Activated CD8-positive, alpha-beta T cell treated with anti-CD3 and anti-CD28 coated beads, Interleukin-2, amount 10 ng/mL, durations not matched to agents 7 days and 5 days (primary cell): ENCODE results near the gene C8A. TPM values are rescaled to one million over a fixed set of nuclear protein-coding genes. Genes with fewer than 3 reads are reported as not detected.

Experiments
- ATAC-seq: fragments of 150-1000 bp; cut with Tn5 transposase; one replicate; pipeline ENCODE4 v1.10.0; 2021; ENCODE audit warnings: moderate library complexity
- CTCF ChIA-PET: fragments of 350-600 bp; sonication (Branson Sonifier 250); formaldehyde crosslinking; loops from one replicate; lab custom pipeline; 2021; ENCODE audit warnings: antibody characterized with exemption; lab: Charles Lee
- POLR2A ChIA-PET: fragments of 350-600 bp; sonication (Branson Sonifier 250); formaldehyde crosslinking; loops from one replicate; lab custom pipeline; 2021; ENCODE audit warnings: antibody characterized with exemption; lab: Charles Lee
- DNase-seq: peaks from one replicate; pipeline ENCODE4 v3.0.0-alpha.2; 2020
- H3K27ac Mint-ChIP-seq: one replicate; pipeline ENCODE4 v1.8.0; 2021; ENCODE audit warnings: mild to moderate bottlenecking, mixed read lengths
- H3K27me3 Mint-ChIP-seq: one replicate; pipeline ENCODE4 v1.8.0; 2021; ENCODE audit warnings: low read depth, mixed read lengths
- H3K36me3 Mint-ChIP-seq: one replicate; pipeline ENCODE4 v1.8.0; 2021; ENCODE audit warnings: low read depth, mixed read lengths
- H3K4me1 Mint-ChIP-seq: one replicate; pipeline ENCODE4 v1.8.0; 2021; ENCODE audit warnings: low read depth, mixed read lengths
- H3K4me3 Mint-ChIP-seq: one replicate; pipeline ENCODE4 v1.8.0; 2021; ENCODE audit warnings: mild to moderate bottlenecking, mixed read lengths
- H3K9me3 Mint-ChIP-seq: one replicate; pipeline ENCODE4 v1.8.0; 2022; ENCODE audit warnings: mixed read lengths; ENCODE audit not compliant: insufficient read depth
- total RNA-seq, 2 experiments: library from RNA; stranded (reverse); gene quantifications; one replicate each; pipeline ENCODE4 v1.2.3, GENCODE V29; 2021

C8A gene
- total RNA-seq, 2 experiments from 2014 or later = not detected

DNA sequence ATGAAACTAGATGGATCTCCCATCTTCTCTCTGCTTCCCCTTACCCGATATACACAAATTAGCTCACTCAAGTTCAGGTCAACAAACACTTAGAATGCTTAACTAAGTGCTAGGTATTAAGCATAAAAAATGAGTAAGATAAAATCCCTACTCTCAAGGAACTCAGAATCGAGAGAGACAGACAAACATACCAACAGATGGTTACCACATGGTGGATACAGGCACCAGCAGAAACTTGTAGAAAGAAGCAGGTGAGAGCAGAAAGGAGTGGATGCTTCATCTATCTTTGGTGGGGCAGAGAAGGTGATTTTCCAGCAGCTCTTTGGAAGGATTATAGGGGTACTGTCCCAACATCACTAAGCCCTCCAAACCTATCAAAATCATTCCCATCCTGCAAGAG, 79.0 kb downstream of the C8A start:
- no peaks in the 10 kb centered on the region for H3K9me3 Mint-ChIP-seq
- no peak overlapping the region for H3K27ac Mint-ChIP-seq
- CTCF ChIA-PET = no interaction called here
- H3K4me3 Mint-ChIP-seq = no peak overlapping the region
- H3K4me1 Mint-ChIP-seq = no peaks in the 10 kb centered on the region
- H3K36me3 Mint-ChIP-seq = no peaks in the 10 kb centered on the region
- H3K27me3 Mint-ChIP-seq = peaks cover 5% of the 10 kb centered on the region
- DNase-seq (no peak), ATAC-seq (no peak)
- POLR2A ChIA-PET = no interaction called here

DNA sequence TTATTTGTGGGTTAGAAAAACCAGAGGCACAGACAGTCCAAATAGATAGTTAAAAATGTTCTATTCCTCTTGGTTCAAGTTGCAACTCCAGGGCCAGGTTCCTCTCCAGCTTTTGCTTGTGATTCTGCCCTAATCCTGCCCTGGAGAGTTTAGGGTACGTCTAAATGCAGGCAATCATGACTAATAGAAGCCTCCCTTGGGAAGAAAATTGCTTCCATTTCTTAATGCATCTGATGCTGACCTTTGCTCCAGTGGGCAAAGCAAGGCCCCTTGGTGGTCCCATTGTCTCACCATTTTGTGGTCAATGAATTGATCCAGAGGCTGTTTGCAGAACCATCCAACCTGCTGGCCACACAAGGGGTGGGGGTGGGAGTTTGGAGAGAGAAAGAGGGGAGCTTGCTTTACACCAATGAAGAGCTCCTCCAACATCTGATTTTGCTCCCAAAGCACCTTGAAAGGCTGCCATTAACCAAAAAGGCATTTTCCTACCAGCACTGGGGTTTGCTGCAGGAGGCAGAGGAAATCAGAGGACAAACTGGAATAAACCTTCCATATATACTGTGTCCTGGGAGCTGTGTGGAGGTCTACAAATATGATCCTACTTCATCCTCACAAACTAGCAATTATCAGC, 79.9 kb downstream of the C8A start:
- H3K36me3 Mint-ChIP-seq = no peaks in the 10 kb centered on the region
- no peaks in the 10 kb centered on the region for H3K9me3 Mint-ChIP-seq
- no peak overlapping the region for H3K27ac Mint-ChIP-seq
- ChIA-PET POLR2A (no interaction called here), CTCF (no interaction called here)
- DNase-seq (no peak), ATAC-seq (no peak)
- no peak overlapping the region for H3K4me3 Mint-ChIP-seq
- peaks cover 5% of the 10 kb centered on the region for H3K27me3 Mint-ChIP-seq
- H3K4me1 Mint-ChIP-seq = no peaks in the 10 kb centered on the region

DNA sequence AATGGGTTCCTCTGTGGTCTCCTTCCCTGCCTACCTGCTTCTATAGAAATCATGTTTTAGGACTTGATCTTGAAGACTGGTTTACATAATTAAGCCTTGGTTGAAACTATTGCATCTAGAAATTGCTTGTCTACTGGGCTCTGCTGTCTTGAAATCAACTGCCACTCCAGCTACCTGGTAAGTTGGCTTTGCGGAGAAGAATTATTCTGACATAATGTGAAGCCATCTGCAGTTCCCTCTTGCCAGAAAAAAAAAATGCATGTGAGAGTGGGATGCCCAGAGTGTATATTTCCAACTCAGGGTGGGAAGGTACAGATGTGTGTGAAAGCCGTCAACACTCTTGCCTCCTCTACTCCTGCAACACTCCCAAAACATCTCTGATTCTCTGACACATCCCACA, 84.0 kb downstream of the C8A start:
- H3K4me3 Mint-ChIP-seq = no peak overlapping the region
- ChIA-PET POLR2A (no interaction called here), CTCF (no interaction called here)
- no peak for DNase-seq
- peaks cover 5% of the 10 kb centered on the region for H3K27me3 Mint-ChIP-seq
- no peaks in the 10 kb centered on the region for H3K9me3 Mint-ChIP-seq
- ATAC-seq = no peak
- no peak overlapping the region for H3K27ac Mint-ChIP-seq
- H3K4me1 Mint-ChIP-seq = no peaks in the 10 kb centered on the region
- H3K36me3 Mint-ChIP-seq = no peaks in the 10 kb centered on the region

DNA sequence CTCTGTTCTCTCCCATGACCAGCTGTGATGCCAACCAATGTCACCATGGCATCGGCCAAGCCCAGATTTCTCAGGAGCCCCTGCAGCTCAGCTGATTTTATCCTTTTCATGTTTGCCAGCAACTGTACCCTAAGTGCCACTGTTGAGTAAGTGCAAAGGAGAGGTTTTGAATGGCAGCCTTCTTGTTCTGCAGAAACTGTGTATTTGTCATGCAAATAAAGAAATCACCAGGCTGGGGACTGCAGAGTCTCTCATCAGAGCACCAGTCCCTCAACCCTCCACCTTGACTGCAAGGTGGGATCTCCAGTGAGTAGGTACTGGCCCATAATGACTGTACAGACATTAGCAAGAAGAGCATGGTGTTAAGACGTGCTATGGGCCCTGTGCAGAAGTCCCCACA, 84.6 kb downstream of the C8A start:
- Mint-ChIP-seq H3K4me1 (no peaks in the 10 kb centered on the region), H3K9me3 (no peaks in the 10 kb centered on the region), H3K4me3 (no peak overlapping the region), H3K27me3 (peaks cover 5% of the 10 kb centered on the region), H3K36me3 (no peaks in the 10 kb centered on the region), H3K27ac (no peak overlapping the region)
- DNase-seq (no peak), ATAC-seq (no peak)
- ChIA-PET POLR2A (no interaction called here), CTCF (no interaction called here)

DNA sequence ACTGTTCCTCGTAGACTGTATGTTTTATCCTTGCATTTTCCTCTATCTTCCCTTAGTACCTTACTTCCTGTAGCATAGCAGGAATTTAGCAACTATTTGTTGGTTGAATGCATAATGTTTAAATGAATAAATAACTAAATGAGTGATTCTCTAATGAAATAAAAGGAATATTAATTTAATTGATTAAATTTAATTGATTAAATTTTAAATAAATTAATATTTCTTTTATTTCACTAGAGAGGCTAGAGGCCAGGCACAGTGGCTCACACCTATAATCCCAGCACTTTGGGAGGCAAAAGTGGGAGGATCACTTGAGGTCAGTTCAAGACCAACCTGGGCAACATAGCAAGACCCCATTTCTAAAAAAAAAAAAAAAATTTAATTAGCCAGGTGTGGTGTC, 85.4 kb downstream of the C8A start:
- no peaks in the 10 kb centered on the region for H3K9me3 Mint-ChIP-seq
- no peaks in the 10 kb centered on the region for H3K36me3 Mint-ChIP-seq
- DNase-seq = no peak
- H3K27me3 Mint-ChIP-seq = peaks cover 5% of the 10 kb centered on the region
- ChIA-PET POLR2A (no interaction called here), CTCF (no interaction called here)
- H3K4me1 Mint-ChIP-seq = no peaks in the 10 kb centered on the region
- ATAC-seq = no peak
- H3K27ac Mint-ChIP-seq = no peak overlapping the region
- no peak overlapping the region for H3K4me3 Mint-ChIP-seq

GRCh38 chr1:56948403-56949023, 93.9 kb downstream of the C8A start:
- POLR2A ChIA-PET = no interaction called here
- Mint-ChIP-seq H3K27me3 (no peaks in the 10 kb centered on the region), H3K4me1 (no peaks in the 10 kb centered on the region), H3K36me3 (no peaks in the 10 kb centered on the region), H3K27ac (no peak overlapping the region), H3K9me3 (no peaks in the 10 kb centered on the region), H3K4me3 (no peak overlapping the region)
- no peak for ATAC-seq
- CTCF ChIA-PET = no interaction called here
- no peak for DNase-seq

- H3K4me3 Mint-ChIP-seq = no peak overlapping the region
- ATAC-seq = no peak
- no peaks in the 10 kb centered on the region for H3K27me3 Mint-ChIP-seq
- H3K36me3 Mint-ChIP-seq = no peaks in the 10 kb centered on the region
- no peak overlapping the region for H3K27ac Mint-ChIP-seq
- ChIA-PET POLR2A (no interaction called here), CTCF (no interaction called here)
- DNase-seq = no peak
- H3K9me3 Mint-ChIP-seq = no peaks in the 10 kb centered on the region
- no peaks in the 10 kb centered on the region for H3K4me1 Mint-ChIP-seq
These were observed 97.9 kb downstream of the C8A start for GRCh38 chr1:56952501-56952900.

- no peak for ATAC-seq
- CTCF ChIA-PET = no interaction called here
- Mint-ChIP-seq H3K9me3 (no peaks in the 10 kb centered on the region), H3K36me3 (no peaks in the 10 kb centered on the region), H3K4me1 (no peaks in the 10 kb centered on the region), H3K27me3 (no peaks in the 10 kb centered on the region), H3K4me3 (no peak overlapping the region), H3K27ac (no peak overlapping the region)
- no peak for DNase-seq
- POLR2A ChIA-PET = no interaction called here
These were observed 98.8 kb downstream of the C8A start for GRCh38 chr1:56953386-56953785.

DNA sequence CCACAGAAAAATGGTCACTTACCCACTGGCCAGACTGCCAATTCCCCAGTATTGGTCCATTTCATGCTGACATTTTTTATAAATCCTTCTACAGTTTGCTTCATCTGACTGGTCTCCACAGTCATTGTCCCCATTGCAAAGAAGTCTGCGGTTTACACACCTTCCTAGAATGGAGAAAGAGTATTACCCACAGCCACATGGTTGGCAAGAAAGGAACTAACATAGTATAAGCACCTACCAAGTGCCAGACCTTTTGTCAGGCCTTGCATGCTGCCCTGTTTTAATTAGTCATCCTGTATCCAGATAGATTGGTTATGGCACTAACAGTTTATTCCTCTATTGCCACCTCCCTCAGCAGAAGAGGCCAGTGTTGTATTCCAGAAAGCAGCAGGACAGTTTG, 100.1 kb downstream of the C8A start:
- H3K36me3 Mint-ChIP-seq = no peaks in the 10 kb centered on the region
- no peak overlapping the region for H3K27ac Mint-ChIP-seq
- H3K27me3 Mint-ChIP-seq = no peaks in the 10 kb centered on the region
- no peak overlapping the region for H3K4me3 Mint-ChIP-seq
- ChIA-PET CTCF (no interaction called here), POLR2A (no interaction called here)
- no peaks in the 10 kb centered on the region for H3K9me3 Mint-ChIP-seq
- no peak for DNase-seq
- ATAC-seq = no peak
- H3K4me1 Mint-ChIP-seq = no peaks in the 10 kb centered on the region

GRCh38 chr1:56957931-56958330, 103.3 kb downstream of the C8A start:
- DNase-seq (no peak), ATAC-seq (no peak)
- H3K4me1 Mint-ChIP-seq = no peaks in the 10 kb centered on the region
- no peaks in the 10 kb centered on the region for H3K36me3 Mint-ChIP-seq
- ChIA-PET POLR2A (no interaction called here), CTCF (no interaction called here)
- H3K27ac Mint-ChIP-seq = no peak overlapping the region
- H3K4me3 Mint-ChIP-seq = no peak overlapping the region
- no peaks in the 10 kb centered on the region for H3K9me3 Mint-ChIP-seq
- H3K27me3 Mint-ChIP-seq = no peaks in the 10 kb centered on the region

DNA sequence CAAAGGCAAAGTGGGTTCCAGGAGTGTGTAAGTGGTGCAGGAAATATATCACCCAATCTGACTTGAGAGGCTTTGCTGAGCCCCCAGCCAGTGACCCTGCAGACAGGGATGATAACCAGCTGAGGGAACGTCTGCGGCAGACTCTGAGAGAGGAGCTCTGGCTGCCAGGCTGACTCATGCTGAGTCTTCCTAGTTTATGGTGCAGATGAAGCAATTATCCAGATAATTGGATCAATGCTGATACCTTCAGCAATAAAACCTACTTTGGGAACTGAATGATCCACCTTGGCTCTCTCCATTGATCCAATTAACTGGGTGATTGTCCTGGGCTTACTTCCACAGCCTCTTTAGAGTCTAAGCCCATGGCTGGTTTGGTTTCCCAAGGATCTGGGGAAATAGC, 103.9 kb downstream of the C8A start:
- ChIA-PET POLR2A (no interaction called here), CTCF (no interaction called here)
- Mint-ChIP-seq H3K27me3 (no peaks in the 10 kb centered on the region), H3K36me3 (no peaks in the 10 kb centered on the region), H3K27ac (no peak overlapping the region), H3K4me1 (no peaks in the 10 kb centered on the region), H3K4me3 (no peak overlapping the region), H3K9me3 (no peaks in the 10 kb centered on the region)
- no peak for ATAC-seq
- no peak for DNase-seq

DNA sequence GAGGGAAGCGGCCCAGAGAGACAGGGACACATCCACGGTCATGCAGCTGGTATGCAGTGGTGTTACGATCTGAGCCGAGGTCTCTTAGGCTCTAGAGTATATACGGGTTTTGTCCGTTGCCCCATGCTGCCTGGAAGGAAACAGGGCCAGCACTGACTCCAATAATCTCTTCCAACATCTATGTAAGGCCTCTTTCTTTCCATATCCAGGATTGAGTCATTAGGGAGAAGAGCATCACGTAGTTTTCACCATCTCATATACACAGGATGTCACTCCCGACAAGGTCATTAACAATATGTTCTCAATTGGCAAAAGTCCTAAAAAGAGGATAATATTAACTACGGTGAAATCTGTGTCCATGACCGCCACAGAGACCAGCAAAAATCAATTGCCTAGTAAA, 106.8 kb downstream of the C8A start:
- no peak for ATAC-seq

GRCh38 chr1:56963667-56964066, 109.1 kb downstream of the C8A start:
- no peak for ATAC-seq
- Mint-ChIP-seq H3K4me3 (no peak overlapping the region), H3K9me3 (no peaks in the 10 kb centered on the region), H3K27me3 (no peaks in the 10 kb centered on the region), H3K4me1 (no peaks in the 10 kb centered on the region), H3K27ac (no peak overlapping the region), H3K36me3 (no peaks in the 10 kb centered on the region)
- DNase-seq = no peak
- ChIA-PET POLR2A (no interaction called here), CTCF (no interaction called here)

More for the DNA sequence above, 106.8 kb downstream of the C8A start:
- H3K27me3 Mint-ChIP-seq = no peaks in the 10 kb centered on the region
- ChIA-PET POLR2A (no interaction called here), CTCF (no interaction called here)
- no peaks in the 10 kb centered on the region for H3K36me3 Mint-ChIP-seq
- H3K4me1 Mint-ChIP-seq = no peaks in the 10 kb centered on the region
- H3K4me3 Mint-ChIP-seq = no peak overlapping the region
- no peaks in the 10 kb centered on the region for H3K9me3 Mint-ChIP-seq
- no peak for DNase-seq
- H3K27ac Mint-ChIP-seq = no peak overlapping the region
